ENCODE data around the gene DMAP1. TPM values are rescaled to one million over a fixed set of nuclear protein-coding genes. Genes with fewer than 3 reads are reported as not detected.
A peak's percentile ranks its signal among the peaks of the same experiment; 100 is the strongest.

The DMAP1 gene
- total RNA-seq, 1 donor from 2014 or later, result 36.0 TPM

GRCh38 chr1:44254392-44254910 lies 41.2 kb downstream of the DMAP1 start:
- H3K27ac Mint-ChIP-seq, result no peak overlapping the region
- H3K9me3 Mint-ChIP-seq, result no peaks in the 10 kb centered on the region
- intact Hi-C loops (cut with micrococcal nuclease), result loop anchor here (2.0 kb wide), 1 partner anchor 52 kb away; no protein-coding TSS in a partner anchor
- H3K27me3 Mint-ChIP-seq, result no peaks in the 10 kb centered on the region
- no peak overlapping the region for H3K4me3 Mint-ChIP-seq
- no peaks in the 10 kb centered on the region for H3K36me3 Mint-ChIP-seq (ENCODE audit: low read depth)
- H3K4me1 Mint-ChIP-seq, result no peaks in the 10 kb centered on the region
- no peak for DNase-seq

GRCh38 chr1:44256762-44257554 lies 43.7 kb downstream of the DMAP1 start:
- H3K4me1 Mint-ChIP-seq, result peaks cover 6% of the 10 kb centered on the region
- no peaks in the 10 kb centered on the region for H3K9me3 Mint-ChIP-seq
- H3K27me3 Mint-ChIP-seq, result no peaks in the 10 kb centered on the region
- DNase-seq, result no peak
- H3K27ac Mint-ChIP-seq, result no peak overlapping the region
- intact Hi-C loops (cut with micrococcal nuclease), result no loop called here
- H3K36me3 Mint-ChIP-seq (ENCODE audit: low read depth), result no peaks in the 10 kb centered on the region
- H3K4me3 Mint-ChIP-seq, result no peak overlapping the region

- Mint-ChIP-seq H3K4me1 (peaks cover 14% of the 10 kb centered on the region), H3K27me3 (no peaks in the 10 kb centered on the region), H3K4me3 (no peak overlapping the region), H3K27ac (no peak overlapping the region), H3K36me3 (ENCODE audit: low read depth) (no peaks in the 10 kb centered on the region), H3K9me3 (no peaks in the 10 kb centered on the region)
- DNase-seq, result no peak
- intact Hi-C loops (cut with micrococcal nuclease), result no loop called here
Observed at GRCh38 chr1:44259090-44259489, 45.8 kb downstream of the DMAP1 start.

DNA sequence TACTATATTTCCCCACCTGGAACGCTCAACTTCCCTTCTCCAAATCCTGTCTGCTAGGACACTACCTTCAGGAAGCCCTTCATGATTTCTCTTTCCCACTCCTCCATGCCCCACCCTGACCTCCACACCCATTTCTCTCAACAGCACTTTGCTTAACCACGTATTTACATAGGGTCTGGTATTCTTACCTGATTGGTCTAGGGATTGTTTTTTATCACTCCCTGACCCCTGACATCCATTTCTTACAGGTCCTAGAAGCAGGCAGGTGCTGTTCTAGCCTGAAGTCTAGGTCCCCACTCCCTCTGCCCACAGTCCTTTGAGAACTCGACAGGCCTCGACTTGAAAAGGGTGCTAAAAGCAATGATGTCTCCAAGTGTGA lies 47.5 kb downstream of the DMAP1 start:
- H3K27me3 Mint-ChIP-seq, result no peaks in the 10 kb centered on the region
- H3K27ac Mint-ChIP-seq, result no peak overlapping the region
- H3K4me3 Mint-ChIP-seq, result no peak overlapping the region
- no peaks in the 10 kb centered on the region for H3K36me3 Mint-ChIP-seq (ENCODE audit: low read depth)
- no peak for DNase-seq
- intact Hi-C loops (cut with micrococcal nuclease), result no loop called here
- H3K9me3 Mint-ChIP-seq, result no peaks in the 10 kb centered on the region
- peaks cover 23% of the 10 kb centered on the region for H3K4me1 Mint-ChIP-seq

GRCh38 chr1:44261171-44261817 lies 48.0 kb downstream of the DMAP1 start:
- H3K9me3 Mint-ChIP-seq, result no peaks in the 10 kb centered on the region
- no peak for DNase-seq
- H3K4me1 Mint-ChIP-seq, result peaks cover 27% of the 10 kb centered on the region
- H3K36me3 Mint-ChIP-seq (ENCODE audit: low read depth), result no peaks in the 10 kb centered on the region
- H3K4me3 Mint-ChIP-seq, result no peak overlapping the region
- no peaks in the 10 kb centered on the region for H3K27me3 Mint-ChIP-seq
- intact Hi-C loops (cut with micrococcal nuclease), result no loop called here
- H3K27ac Mint-ChIP-seq, result no peak overlapping the region

- Mint-ChIP-seq H3K9me3 (no peaks in the 10 kb centered on the region), H3K36me3 (ENCODE audit: low read depth) (no peaks in the 10 kb centered on the region), H3K4me1 (peaks cover 27% of the 10 kb centered on the region), H3K27me3 (no peaks in the 10 kb centered on the region), H3K27ac (no peak overlapping the region), H3K4me3 (no peak overlapping the region)
- DNase-seq, result no peak
- intact Hi-C loops (cut with micrococcal nuclease), result no loop called here
Observed at GRCh38 chr1:44261962-44262361, 48.7 kb downstream of the DMAP1 start.

- intact Hi-C loops (cut with micrococcal nuclease), result no loop called here
- H3K9me3 Mint-ChIP-seq, result no peaks in the 10 kb centered on the region
- peaks cover 27% of the 10 kb centered on the region for H3K4me1 Mint-ChIP-seq
- no peak overlapping the region for H3K27ac Mint-ChIP-seq
- no peak overlapping the region for H3K4me3 Mint-ChIP-seq
- H3K27me3 Mint-ChIP-seq, result no peaks in the 10 kb centered on the region
- DNase-seq, result no peak
- H3K36me3 Mint-ChIP-seq (ENCODE audit: low read depth), result no peaks in the 10 kb centered on the region
Observed at GRCh38 chr1:44262414-44262813, 49.1 kb downstream of the DMAP1 start.

GRCh38 chr1:44262816-44263567 lies 49.7 kb downstream of the DMAP1 start:
- no peaks in the 10 kb centered on the region for H3K27me3 Mint-ChIP-seq
- DNase-seq, result no peak
- H3K4me1 Mint-ChIP-seq, result peaks cover 27% of the 10 kb centered on the region
- intact Hi-C loops (cut with micrococcal nuclease), result no loop called here
- H3K36me3 Mint-ChIP-seq (ENCODE audit: low read depth), result no peaks in the 10 kb centered on the region
- no peaks in the 10 kb centered on the region for H3K9me3 Mint-ChIP-seq
- H3K27ac Mint-ChIP-seq, result no peak overlapping the region
- no peak overlapping the region for H3K4me3 Mint-ChIP-seq

GRCh38 chr1:44263568-44264450 lies 50.5 kb downstream of the DMAP1 start:
- Mint-ChIP-seq H3K4me3 (no peak overlapping the region), H3K36me3 (ENCODE audit: low read depth) (no peaks in the 10 kb centered on the region), H3K27me3 (no peaks in the 10 kb centered on the region), H3K9me3 (no peaks in the 10 kb centered on the region), H3K4me1 (peaks cover 27% of the 10 kb centered on the region), H3K27ac (peak overlapping the region; percentile 45)
- DNase-seq, result no peak
- intact Hi-C loops (cut with micrococcal nuclease), result no loop called here

DNA sequence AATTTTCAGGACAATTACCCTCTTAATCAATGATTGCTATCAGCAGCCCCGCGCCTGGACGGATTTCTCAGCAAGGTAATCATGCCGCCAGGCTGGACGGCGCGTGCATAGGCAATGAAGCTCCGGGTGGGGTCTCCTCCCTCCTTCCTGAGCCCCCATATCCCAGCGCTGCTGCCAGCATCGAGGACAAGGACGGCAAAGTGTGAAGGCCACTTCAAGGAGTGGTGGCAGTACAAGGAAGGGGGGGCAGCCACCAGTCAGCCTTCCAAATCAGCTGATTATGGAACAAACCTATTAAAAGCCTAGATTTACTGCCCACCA lies 51.1 kb downstream of the DMAP1 start:
- intact Hi-C loops (cut with micrococcal nuclease), result no loop called here
- DNase-seq, result no peak
- Mint-ChIP-seq H3K4me1 (peaks cover 29% of the 10 kb centered on the region), H3K27ac (no peak overlapping the region), H3K9me3 (no peaks in the 10 kb centered on the region), H3K36me3 (ENCODE audit: low read depth) (no peaks in the 10 kb centered on the region), H3K4me3 (no peak overlapping the region), H3K27me3 (no peaks in the 10 kb centered on the region)

DNA sequence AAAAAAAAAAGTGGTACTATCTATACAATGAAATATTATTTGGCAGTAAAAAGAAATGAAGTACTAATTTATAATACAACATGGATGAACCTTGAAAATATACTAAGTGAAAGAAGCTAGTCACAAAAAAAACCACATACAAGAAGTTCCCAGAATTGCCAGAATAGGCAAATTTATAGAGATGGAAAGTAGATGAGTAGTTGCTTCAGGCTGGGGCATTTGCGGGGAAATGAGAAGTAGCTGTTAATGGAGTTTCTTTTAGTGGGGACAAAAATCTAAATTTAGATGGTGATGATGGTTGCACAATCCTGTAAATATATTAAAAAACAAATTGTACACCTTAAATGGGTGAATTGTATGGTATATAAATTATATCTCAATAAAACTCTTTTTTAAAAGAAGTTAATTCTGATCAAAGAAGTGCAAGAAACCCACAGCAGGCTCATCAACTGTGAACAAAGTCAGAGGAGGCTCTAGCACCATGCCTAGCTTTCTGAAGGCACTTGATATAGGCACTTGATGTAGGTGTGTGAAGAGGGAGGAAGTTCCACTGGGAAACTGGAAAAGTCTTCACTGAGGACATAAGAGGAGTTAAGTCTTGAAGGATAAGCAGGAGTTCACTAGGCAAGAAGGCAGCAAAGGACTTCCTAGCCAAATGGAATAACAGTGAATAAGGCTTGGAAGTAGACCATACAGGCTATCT lies 52.5 kb downstream of the DMAP1 start:
- peaks cover 27% of the 10 kb centered on the region for H3K4me1 Mint-ChIP-seq
- no peak overlapping the region for H3K4me3 Mint-ChIP-seq
- DNase-seq, result no peak
- no peak overlapping the region for H3K27ac Mint-ChIP-seq
- no peaks in the 10 kb centered on the region for H3K27me3 Mint-ChIP-seq
- intact Hi-C loops (cut with micrococcal nuclease), result no loop called here
- H3K9me3 Mint-ChIP-seq, result no peaks in the 10 kb centered on the region
- H3K36me3 Mint-ChIP-seq (ENCODE audit: low read depth), result no peaks in the 10 kb centered on the region

GRCh38 chr1:44266400-44267344 lies 53.4 kb downstream of the DMAP1 start:
- DNase-seq, result no peak
- Mint-ChIP-seq H3K4me3 (no peak overlapping the region), H3K36me3 (ENCODE audit: low read depth) (no peaks in the 10 kb centered on the region), H3K27ac (no peak overlapping the region), H3K4me1 (peaks cover 23% of the 10 kb centered on the region), H3K27me3 (no peaks in the 10 kb centered on the region), H3K9me3 (no peaks in the 10 kb centered on the region)
- intact Hi-C loops (cut with micrococcal nuclease), result no loop called here

Data from activated CD4-positive, alpha-beta T cell treated with anti-CD3 and anti-CD28 coated beads, Interleukin-2, amount 10 ng/mL, durations not matched to agents 24 days and 14 days (primary cell).